LNCAP (cell line): ENCODE data around the gene DENND4B.

Source experiments
- CTCF ChIP-seq: fragments of 450-650 bp; IDR thresholded peaks from 2 replicates; pipeline ENCODE4 v1.5.1; 2017; ENCODE audit warnings: mild to moderate bottlenecking

DENND4B gene

GRCh38 chr1:153932156-153933131 lies 14.1 kb downstream of the DENND4B start:
- TF ChIP-seq CTCF, result no peak

- TF ChIP-seq CTCF, result no peak
Observed at GRCh38 chr1:153929981-153930948, 16.3 kb downstream of the DENND4B start.

- TF ChIP-seq CTCF, result no peak
Observed at GRCh38 chr1:153929426-153929825, 17.1 kb downstream of the DENND4B start.

GRCh38 chr1:153928791-153929341 lies 17.7 kb downstream of the DENND4B start:
- no peak for TF ChIP-seq CTCF

- TF ChIP-seq CTCF, result no peak
Observed at GRCh38 chr1:153928245-153928644, 18.3 kb downstream of the DENND4B start.

- TF ChIP-seq CTCF, result no peak
Observed at GRCh38 chr1:153926405-153926804, 20.1 kb downstream of the DENND4B start.
